SU-DHL-6 (cell line): Measurements from ENCODE around the gene SLC5A10.

Experiments
- CTCF ChIP-seq: fragments of 200-600 bp; sonication (generic); IDR thresholded peaks from one replicate; pipeline ENCODE4 v1.5.1; 2017; ENCODE audit warnings: antibody characterized with exemption, mild to moderate bottlenecking, low read length, moderate library complexity; ENCODE audit not compliant: insufficient read depth, poor library complexity, severe bottlenecking
- EZH2phosphoT487 ChIP-seq: fragments of 200-600 bp; sonication (generic), shearing (Covaris generic); conservative IDR thresholded peaks from 2 replicates; pipeline ENCODE4 v1.6.1; 2018; ENCODE audit warnings: mild to moderate bottlenecking, antibody characterized with exemption, low read length, moderate library complexity, mixed read lengths

- no peak for TF ChIP-seq CTCF
- TF ChIP-seq EZH2phosphoT487, result no peak
Observed at GRCh38 chr17:19017804-19018599, 66.0 kb downstream of the SLC5A10 start.
